SK-N-MC (cell line): Measurements from ENCODE around the gene TSHZ3.

ENCODE experiments used
- EZH2 ChIP-seq: fragments of 200-600 bp; sonication (generic); IDR thresholded peaks from one replicate; pipeline ENCODE4 v1.6.1; 2017; ENCODE audit warnings: antibody characterized with exemption
- POLR2AphosphoS5 ChIP-seq: IDR thresholded peaks from 2 replicates; pipeline ENCODE4 v1.6.1; 2012; ENCODE audit warnings: mild to moderate bottlenecking, low read depth, low read length, borderline replicate concordance

DNA sequence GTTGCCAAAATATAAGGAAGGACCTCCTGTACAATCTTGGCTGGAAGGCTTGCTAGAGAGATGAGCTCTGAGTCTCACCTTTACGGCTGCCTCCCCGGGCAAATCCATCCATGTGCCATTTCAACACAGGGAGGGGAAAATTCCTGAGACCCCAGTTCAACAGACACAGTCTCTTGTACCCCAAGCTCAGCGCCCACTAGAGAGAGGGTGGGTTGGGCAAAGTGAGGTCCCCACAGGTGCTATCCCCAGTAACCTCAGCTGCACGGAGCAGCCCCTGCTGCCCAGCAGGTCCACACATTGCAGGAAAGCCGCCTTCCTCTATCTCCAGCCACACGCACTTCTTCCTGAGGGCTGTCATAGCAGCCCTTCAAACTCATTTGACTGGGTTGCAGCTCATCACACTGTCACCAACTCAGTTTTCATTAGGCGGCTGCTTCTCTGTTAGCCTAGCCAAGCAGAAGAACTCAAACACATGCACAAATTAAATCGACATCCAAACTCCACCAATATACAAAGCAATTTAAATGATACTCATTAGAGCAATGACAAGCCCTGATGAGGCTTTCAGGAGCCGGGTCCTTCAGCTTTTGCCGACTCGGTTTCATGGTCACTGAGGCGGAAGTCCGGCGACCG is 80.4 kb downstream of the TSHZ3 start:
- TF ChIP-seq EZH2 (no peak), POLR2AphosphoS5 (no peak)
